Measurements from ENCODE around the gene SGCA. TPM values are rescaled to one million over a fixed set of nuclear protein-coding genes. Genes with fewer than 3 reads are reported as not detected.

Gene SGCA
- total and polyA plus RNA-seq, 10 of the 15 experiments (the other 5 are each of a cell fraction or from before 2014, with no cell fraction given) = 0.13 to 2.2 (median 0.50) TPM; not detected in 2

- TF ChIP-seq CTCF (IDR thresholded peaks at IDR 0.05 in 2 of 3, conservative IDR thresholded peaks at IDR 0.05 in 1 of 3; ENCODE audit: control insufficient read depth in 2 of 3, extremely low read depth in 1 of 3, insufficient read depth in 1 of 3, low read depth in 3 of 3, low read length in 3 of 3) (no peak), SUZ12 (IDR thresholded peaks at IDR 0.05; ENCODE audit: unreplicated experiment) (no peak)
These were observed 33.5 kb downstream of the SGCA start (continued) for GRCh38 chr17:50199211-50199802.

GRCh38 chr17:50199803-50200456, 34.1 kb downstream of the SGCA start:
- in situ Hi-C loops (cut with MboI) (loop anchor here (5.0 to 10.0 kb wide), 2 partner anchors 38 to 95 kb away; no protein-coding TSS in a partner anchor), intact Hi-C loops (cut with micrococcal nuclease; ENCODE audit: unreplicated experiment) (loop anchor here (1.0 kb wide), 4 partner anchors 73 to 279 kb away; partner anchors contain the start of gene XYLT2)
- RAD21 ChIA-PET (ENCODE audit: unreplicated experiment) = interaction anchor here (0.6 to 5.9 kb wide), 37 partner anchors 10 to 991 kb away, joined by 3 to 106 read pairs (median 4); partner anchors contain the start of genes LRRC59, SGCA and TMEM92
- ATAC-seq = peak; percentile 88
- DNase-seq (ENCODE audit: low read depth, low spot score) = no peak
- Histone ChIP-seq H3K9me3 (replicated peaks; ENCODE audit: control insufficient read depth, insufficient read depth, low read length) (no peaks in the 10 kb centered on the region), H3K4me1 (ENCODE audit: control insufficient read depth, insufficient read depth, low read length) (peaks cover 9% of the 10 kb centered on the region), H3K79me2 (ENCODE audit: control insufficient read depth, insufficient read depth, low read length) (no peaks in the 10 kb centered on the region), H2AFZ (ENCODE audit: control insufficient read depth, low read depth, low read length) (peak overlapping the region; percentile 72), H3K27ac (ENCODE audit: control insufficient read depth, insufficient read depth) (no peak overlapping the region), H3K4me2 (ENCODE audit: control insufficient read depth, insufficient read depth) (peak overlapping the region; percentile 80), H3K9ac (ENCODE audit: control insufficient read depth, insufficient read depth, low read length) (no peak overlapping the region), H3K27me3 (replicated peaks in 1 of 2; ENCODE audit: control insufficient read depth in 2 of 2, insufficient read depth in 2 of 2, low read length in 1 of 2) (peaks cover 9 to 11% of the 10 kb centered on the region in 2 experiments), H4K20me1 (ENCODE audit: control insufficient read depth, insufficient read depth) (no peaks in the 10 kb centered on the region), H3K36me3 (ENCODE audit: control insufficient read depth in 2 of 2, insufficient read depth in 2 of 2, low read length in 1 of 2) (no peaks in the 10 kb centered on the region), H3K4me3 (peak overlapping the region; percentile 70)
- BruUV-seq (replicated peaks) = TSS peak; percentile 83
- SMC1A ChIA-PET (ENCODE audit: uncharacterized antibody, unreplicated experiment) = interaction anchor here (0.6 to 4.4 kb wide), 24 partner anchors 12 to 280 kb away, joined by 3 to 102 read pairs (median 6); partner anchors contain the start of genes SGCA and TMEM92
- POLR2A ChIA-PET = interaction anchor here (0.6 to 1.6 kb wide), 15 partner anchors 10 to 1007 kb away, joined by 3 to 14 read pairs (median 4); partner anchors contain the start of gene TMEM92
- no peak for FAIRE-seq
- CTCF ChIA-PET = interaction anchor here (0.6 to 8.3 kb wide), 41 partner anchors 9 to 1003 kb away, joined by 3 to 294 read pairs (median 6); partner anchors contain the start of genes LRRC59, RSAD1, SGCA and TMEM92
- 5% methylated on average over 30 of the region's 36 CpGs for WGBS (ENCODE audit: insufficient coverage, insufficient replicate concordance, low lambda C conversion rate, missing lambda C conversion rate)
- TF ChIP-seq CEBPZ (IDR thresholded peaks at IDR 0.05; ENCODE audit: low read depth, low read length) (no peak), ZNF384 (IDR thresholded peaks at IDR 0.05; ENCODE audit: borderline replicate concordance, low read depth, low read length) (no peak), CEBPB (IDR thresholded peaks at IDR 0.05; ENCODE audit: borderline replicate concordance in 1 of 2, low read depth in 2 of 2, low read length in 2 of 2) (no peak), EP300 (IDR thresholded peaks at IDR 0.05; ENCODE audit: borderline replicate concordance in 1 of 2, control insufficient read depth in 1 of 2, low read depth in 2 of 2, low read length in 2 of 2) (peak in 1 of 2 experiments; percentile 10; a peak in 1 of 4 replicates), CREM (IDR thresholded peaks at IDR 0.05; ENCODE audit: low read depth) (peak; percentile 38), CREB1 (IDR thresholded peaks at IDR 0.05; ENCODE audit: low read depth) (peak; percentile 67), LARP7 (IDR thresholded peaks at IDR 0.05) (0 out of 2 replicates have a peak, but pooled peaks have one; percentile 31), NFXL1 (IDR thresholded peaks at IDR 0.05; ENCODE audit: borderline replicate concordance) (no peak), ATF7 (IDR thresholded peaks at IDR 0.05; ENCODE audit: low read depth) (peak; percentile 73), RUNX3 (IDR thresholded peaks at IDR 0.05; ENCODE audit: low read length) (peak; percentile 65), IKZF2 (IDR thresholded peaks at IDR 0.05) (peak; percentile 27 to 50; a peak in 3 of 4 replicates)

All from GM12878 (cell line).